SK-N-MC (cell line): Measurements from ENCODE around the gene IFIT1B.

Experiments
- DNase-seq: peaks from one replicate; pipeline ENCODE4 v3.0.0-alpha.2; 2011; ENCODE audit warnings: low read depth, low spot score
- H3K27ac ChIP-seq: fragments of 200-600 bp; sonication (generic); 2 replicates; pipeline ENCODE4 v1.5.1; 2016; ENCODE audit warnings: mixed run types
- H3K36me3 ChIP-seq: fragments of 200-600 bp; sonication (generic); 2 replicates; pipeline ENCODE4 v1.6.1; 2017; ENCODE audit warnings: antibody characterized with exemption, low read length, mixed read lengths; ENCODE audit not compliant: insufficient read depth
- H3K4me3 ChIP-seq: fragments of 200-600 bp; sonication (generic); 2 replicates; pipeline ENCODE4 v1.5.1; 2016
- H3K9ac ChIP-seq: fragments of 200-600 bp; sonication (generic); 2 replicates; pipeline ENCODE4 v1.8.0; 2017; ENCODE audit warnings: mixed run types, mixed read lengths; ENCODE audit not compliant: insufficient read length
- H3K9me3 ChIP-seq: fragments of 200-600 bp; sonication (generic); 2 replicates; pipeline ENCODE4 v1.6.1; 2017; ENCODE audit warnings: low read depth, mild to moderate bottlenecking, antibody characterized with exemption, low read length, moderate library complexity, mixed read lengths
- EZH2 ChIP-seq: fragments of 200-600 bp; sonication (generic); IDR thresholded peaks from one replicate; pipeline ENCODE4 v1.6.1; 2017; ENCODE audit warnings: antibody characterized with exemption
- FOXP2 ChIP-seq: optimal IDR thresholded peaks from 2 replicates; pipeline ENCODE3; 2011; ENCODE audit warnings: mild to moderate bottlenecking, moderate library complexity; ENCODE audit not compliant: insufficient read depth; ENCODE audit errors: extremely low read length, control extremely low read depth
- POLR2AphosphoS5 ChIP-seq: IDR thresholded peaks from 2 replicates; pipeline ENCODE4 v1.6.1; 2012; ENCODE audit warnings: mild to moderate bottlenecking, low read depth, low read length, borderline replicate concordance

Gene IFIT1B

GRCh38 chr10:89355394-89355931, 22.4 kb upstream of the IFIT1B start:
- Histone ChIP-seq H3K36me3 (no peaks in the 10 kb centered on the region), H3K9me3 (no peaks in the 10 kb centered on the region), H3K9ac (no peak overlapping the region), H3K4me3 (no peak overlapping the region), H3K27ac (no peak overlapping the region)
- DNase-seq: no peak
- TF ChIP-seq POLR2AphosphoS5 (no peak), FOXP2 (no peak), EZH2 (no peak)

- no peak for DNase-seq
- H3K9ac ChIP-seq: no peak overlapping the region
- TF ChIP-seq FOXP2: no peak
- no peak for TF ChIP-seq POLR2AphosphoS5
- no peak for TF ChIP-seq EZH2
- H3K9me3 ChIP-seq: no peaks in the 10 kb centered on the region
- no peak overlapping the region for H3K27ac ChIP-seq
- no peak overlapping the region for H3K4me3 ChIP-seq
- H3K36me3 ChIP-seq: no peaks in the 10 kb centered on the region
Observed at GRCh38 chr10:89357096-89357495, 20.8 kb upstream of the IFIT1B start.

- H3K9ac ChIP-seq: no peak overlapping the region
- TF ChIP-seq FOXP2: no peak
- no peak for TF ChIP-seq EZH2
- no peak for TF ChIP-seq POLR2AphosphoS5
- H3K9me3 ChIP-seq: no peaks in the 10 kb centered on the region
- no peaks in the 10 kb centered on the region for H3K36me3 ChIP-seq
- DNase-seq: no peak
- no peak overlapping the region for H3K27ac ChIP-seq
- H3K4me3 ChIP-seq: no peak overlapping the region
Observed at GRCh38 chr10:89357975-89358374, 19.9 kb upstream of the IFIT1B start.

- Histone ChIP-seq H3K36me3 (no peaks in the 10 kb centered on the region), H3K9ac (no peak overlapping the region), H3K9me3 (no peaks in the 10 kb centered on the region), H3K4me3 (no peak overlapping the region), H3K27ac (no peak overlapping the region)
- DNase-seq: no peak
- TF ChIP-seq EZH2: no peak
Observed at GRCh38 chr10:89360157-89360556, 17.7 kb upstream of the IFIT1B start.

- H3K9ac ChIP-seq: no peak overlapping the region
Observed at GRCh38 chr10:89362929-89363328, 14.9 kb upstream of the IFIT1B start.

GRCh38 chr10:89363729-89364442, 14.0 kb upstream of the IFIT1B start:
- Histone ChIP-seq H3K9me3 (no peaks in the 10 kb centered on the region), H3K9ac (no peak overlapping the region), H3K4me3 (no peak overlapping the region), H3K27ac (no peak overlapping the region), H3K36me3 (no peaks in the 10 kb centered on the region)
- TF ChIP-seq FOXP2: no peak
- TF ChIP-seq POLR2AphosphoS5: no peak
- TF ChIP-seq EZH2: no peak
- DNase-seq: no peak

More at GRCh38 chr10:89362929-89363328, 14.9 kb upstream of the IFIT1B start:
- no peak overlapping the region for H3K27ac ChIP-seq
- TF ChIP-seq FOXP2: no peak
- no peak for TF ChIP-seq EZH2
- TF ChIP-seq POLR2AphosphoS5: no peak
- H3K9me3 ChIP-seq: no peaks in the 10 kb centered on the region
- no peak overlapping the region for H3K4me3 ChIP-seq
- no peak for DNase-seq
- no peaks in the 10 kb centered on the region for H3K36me3 ChIP-seq

- Histone ChIP-seq H3K4me3 (no peak overlapping the region), H3K27ac (no peak overlapping the region), H3K9me3 (no peaks in the 10 kb centered on the region), H3K36me3 (no peaks in the 10 kb centered on the region), H3K9ac (no peak overlapping the region)
- no peak for TF ChIP-seq POLR2AphosphoS5
- TF ChIP-seq EZH2: no peak
- no peak for TF ChIP-seq FOXP2
- DNase-seq: no peak
Observed at GRCh38 chr10:89364531-89364930, 13.3 kb upstream of the IFIT1B start.

- no peak overlapping the region for H3K9ac ChIP-seq
- TF ChIP-seq EZH2 (no peak), FOXP2 (no peak), POLR2AphosphoS5 (no peak)
- no peaks in the 10 kb centered on the region for H3K36me3 ChIP-seq
- H3K9me3 ChIP-seq: no peaks in the 10 kb centered on the region
- DNase-seq: no peak
- H3K27ac ChIP-seq: no peak overlapping the region
- no peak overlapping the region for H3K4me3 ChIP-seq
Observed at GRCh38 chr10:89367529-89367928, 10.3 kb upstream of the IFIT1B start.

- no peak overlapping the region for H3K9ac ChIP-seq
- H3K27ac ChIP-seq: no peak overlapping the region
- no peak overlapping the region for H3K4me3 ChIP-seq
- TF ChIP-seq FOXP2 (no peak), POLR2AphosphoS5 (no peak), EZH2 (no peak)
- H3K36me3 ChIP-seq: no peaks in the 10 kb centered on the region
- no peaks in the 10 kb centered on the region for H3K9me3 ChIP-seq
- DNase-seq: no peak
Observed at GRCh38 chr10:89368129-89368528, 9.7 kb upstream of the IFIT1B start.
